Amniotic epithelial cell (primary cell): ENCODE results near the gene ZNF217.
"Not testable (repeated sequence)": the region's sequence is repeated elsewhere in the genome, so short reads cannot be mapped to it uniquely, and the experiment has no call there.

Source experiments
- DNase-seq: peaks from one replicate; pipeline ENCODE4 v3.0.0-alpha.2; 2010; ENCODE audit warnings: low read depth

The ZNF217 gene

DNA sequence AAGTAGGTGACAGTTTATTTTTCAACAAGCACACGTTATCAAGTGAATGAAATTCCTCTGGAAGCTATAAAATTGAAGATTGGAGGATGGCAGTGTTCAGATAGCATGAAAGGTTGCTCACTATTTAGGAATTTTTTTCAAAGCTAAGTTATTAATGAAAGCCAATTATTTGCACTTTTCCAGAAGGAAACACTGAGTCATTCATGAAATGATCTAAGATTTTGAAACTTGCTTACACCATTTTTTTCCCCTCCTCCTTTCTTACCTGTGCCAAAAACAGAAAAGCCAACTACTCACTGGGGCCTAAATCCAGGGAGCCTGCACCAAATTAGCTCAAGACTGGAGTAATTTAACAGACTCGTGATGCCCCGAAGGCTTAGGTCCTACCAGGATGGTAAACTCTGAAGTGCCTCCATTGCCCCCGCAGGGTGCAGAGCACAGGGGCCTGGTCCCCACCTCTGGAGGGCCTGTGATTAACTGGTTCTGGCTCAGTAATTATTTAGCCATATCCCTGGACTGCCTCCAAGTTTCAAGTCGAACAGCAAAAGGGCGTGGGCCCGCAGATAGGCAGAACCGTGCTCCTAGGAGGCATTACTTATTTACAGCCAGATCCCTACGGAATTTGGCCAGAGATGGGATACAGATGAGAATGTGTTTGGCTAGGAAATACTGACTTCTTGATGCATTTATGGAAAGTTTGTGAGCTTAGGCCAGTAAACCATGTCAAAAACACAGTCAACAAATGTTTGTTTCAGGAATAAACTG lies 28.0 kb upstream of the ZNF217 start:
- peak; percentile 91 for DNase-seq

GRCh38 chr20:53618490-53619000 lies 24.9 kb upstream of the ZNF217 start:
- DNase-seq, result not testable (repeated sequence)

DNA sequence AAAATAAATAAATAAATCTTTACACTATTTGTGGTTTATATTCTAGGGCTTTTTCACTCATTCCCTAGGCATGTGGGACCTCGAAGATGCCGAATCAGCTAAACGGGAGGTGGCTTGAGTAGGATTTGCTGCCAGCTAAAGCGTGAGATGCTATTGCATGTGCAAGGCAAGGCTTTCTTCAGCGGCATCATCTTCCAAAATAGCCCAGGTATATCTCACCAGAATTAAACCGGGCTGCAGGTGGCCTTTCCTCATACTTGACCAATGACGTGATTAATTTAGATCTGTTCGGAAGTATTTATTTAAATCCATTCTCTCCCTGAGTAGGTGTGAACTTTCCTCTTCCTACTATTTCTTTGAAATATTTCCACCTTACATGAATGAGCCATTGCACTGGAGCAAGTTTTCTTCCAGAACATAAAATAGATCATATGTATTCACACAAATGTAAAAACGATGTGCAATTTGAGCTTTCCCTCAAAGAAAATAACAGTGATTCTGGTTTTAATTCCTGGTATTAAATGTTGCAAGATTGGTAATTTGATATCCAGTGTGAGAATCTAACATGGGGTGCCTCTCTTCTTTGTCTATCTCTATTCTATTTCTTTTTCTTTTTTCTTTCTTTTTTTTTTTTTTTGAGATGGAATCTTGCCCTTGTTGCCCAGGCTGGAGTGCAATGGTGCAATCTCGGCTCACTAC lies 24.3 kb upstream of the ZNF217 start:
- DNase-seq, result no peak

GRCh38 chr20:53616489-53616888 lies 22.9 kb upstream of the ZNF217 start:
- not testable (repeated sequence) for DNase-seq

DNA sequence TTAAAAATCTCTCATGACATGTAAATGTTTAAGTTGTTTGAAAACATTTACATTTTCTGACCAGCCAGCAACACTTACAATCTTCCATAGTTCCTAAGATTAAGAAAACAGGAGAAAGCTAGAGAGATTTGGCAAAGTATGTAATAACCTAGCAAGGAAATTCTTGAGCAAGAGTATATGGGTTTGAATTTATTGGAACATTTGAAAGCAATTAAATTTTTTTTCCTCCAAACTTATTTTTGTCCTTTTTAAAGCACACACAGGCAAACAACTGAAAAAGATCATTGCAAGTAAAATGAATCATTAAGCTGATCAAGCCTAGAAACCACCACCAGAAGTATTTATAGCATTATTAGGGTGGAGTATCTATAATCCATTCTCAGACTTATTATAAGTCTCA lies 20.1 kb upstream of the ZNF217 start:
- DNase-seq, result no peak

GRCh38 chr20:53612289-53612688 lies 18.6 kb upstream of the ZNF217 start:
- peak; percentile 45 for DNase-seq

DNA sequence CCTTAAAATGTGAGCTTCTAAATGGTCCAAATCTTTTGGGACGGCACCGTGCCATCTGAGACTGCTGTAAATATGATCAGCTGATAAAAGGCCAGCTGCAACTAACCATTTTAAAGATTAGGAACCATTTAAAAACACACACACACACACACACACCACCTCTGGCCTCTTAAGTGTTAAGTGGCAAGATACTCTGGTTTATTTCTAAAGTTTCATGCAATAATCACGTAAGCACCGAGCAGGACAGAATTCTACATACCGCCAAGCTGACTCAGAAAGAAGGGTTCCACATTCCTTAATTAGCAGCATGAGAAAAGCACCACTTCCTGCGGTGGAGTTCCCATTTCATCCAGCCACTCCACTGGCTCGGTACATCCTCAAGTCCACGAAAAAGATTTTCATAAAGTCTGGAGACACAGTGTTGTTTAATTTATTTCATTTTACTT lies 17.8 kb upstream of the ZNF217 start:
- peak; percentile 99 for DNase-seq

- DNase-seq, result peak; percentile 74
These were observed 16.1 kb upstream of the ZNF217 start for GRCh38 chr20:53609491-53610445.

GRCh38 chr20:53608456-53609452 lies 15.1 kb upstream of the ZNF217 start:
- peak; percentile 69 for DNase-seq

GRCh38 chr20:53608071-53608455 lies 14.4 kb upstream of the ZNF217 start:
- no peak for DNase-seq

GRCh38 chr20:53606364-53606985 lies 12.8 kb upstream of the ZNF217 start:
- DNase-seq, result peak; percentile 90

DNA sequence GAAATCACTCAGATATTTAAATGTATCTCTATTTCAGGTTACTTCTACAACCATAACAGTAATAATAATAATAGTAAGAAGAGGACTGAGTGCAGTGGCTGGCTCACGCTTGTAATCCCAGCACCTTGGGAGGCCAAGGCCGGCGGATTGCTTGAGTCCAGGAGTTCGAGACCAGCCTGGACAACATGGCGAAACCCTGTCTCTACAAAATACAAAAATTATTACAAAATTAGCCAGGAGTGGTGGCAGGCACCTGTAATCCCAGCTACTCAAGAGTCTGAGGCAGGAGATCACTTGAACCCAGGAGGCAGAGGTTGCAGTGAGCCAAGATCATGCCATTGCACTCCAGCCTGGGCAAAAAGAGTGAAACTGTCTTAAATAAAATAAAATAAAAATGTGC lies 11.8 kb upstream of the ZNF217 start:
- DNase-seq, result not testable (repeated sequence)

DNA sequence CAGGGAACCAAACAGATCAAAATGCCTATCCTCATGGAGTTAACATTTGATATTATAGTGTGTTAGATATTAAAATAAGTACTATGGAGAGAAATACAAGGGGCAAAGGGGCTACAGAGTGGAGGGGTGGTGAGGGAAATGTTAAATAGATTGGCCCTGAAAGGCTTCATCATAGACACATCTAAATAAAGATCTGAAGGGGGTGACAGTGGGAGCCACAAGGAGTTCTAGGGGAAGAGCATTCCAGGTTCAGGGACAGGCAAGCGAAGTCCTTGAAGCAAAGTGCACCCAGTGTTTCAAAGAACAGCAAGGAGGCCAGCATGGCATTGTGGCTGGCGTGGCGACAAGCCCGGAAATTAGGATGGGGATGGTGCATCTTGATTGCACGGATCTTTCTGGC lies 11.2 kb upstream of the ZNF217 start:
- DNase-seq, result not testable (repeated sequence)

DNA sequence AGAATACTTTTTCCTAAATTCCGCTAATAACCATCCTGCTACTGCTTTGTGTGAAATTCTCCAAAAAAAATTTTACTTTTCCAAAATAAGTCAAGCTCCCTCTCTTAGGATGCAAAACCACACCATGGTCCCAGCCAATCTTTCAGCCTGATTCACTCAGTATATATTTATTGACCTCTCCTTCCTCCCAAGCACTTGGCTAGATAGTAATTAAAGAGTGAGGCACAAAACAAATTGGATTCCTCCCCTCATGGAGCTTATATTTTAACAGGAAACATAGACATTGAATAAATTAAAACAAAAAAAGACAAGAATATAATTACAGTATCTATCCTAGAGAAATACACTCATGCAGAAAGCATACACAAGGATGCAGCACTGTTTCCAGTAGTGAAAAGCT lies 9.0 kb upstream of the ZNF217 start:
- no peak for DNase-seq

DNA sequence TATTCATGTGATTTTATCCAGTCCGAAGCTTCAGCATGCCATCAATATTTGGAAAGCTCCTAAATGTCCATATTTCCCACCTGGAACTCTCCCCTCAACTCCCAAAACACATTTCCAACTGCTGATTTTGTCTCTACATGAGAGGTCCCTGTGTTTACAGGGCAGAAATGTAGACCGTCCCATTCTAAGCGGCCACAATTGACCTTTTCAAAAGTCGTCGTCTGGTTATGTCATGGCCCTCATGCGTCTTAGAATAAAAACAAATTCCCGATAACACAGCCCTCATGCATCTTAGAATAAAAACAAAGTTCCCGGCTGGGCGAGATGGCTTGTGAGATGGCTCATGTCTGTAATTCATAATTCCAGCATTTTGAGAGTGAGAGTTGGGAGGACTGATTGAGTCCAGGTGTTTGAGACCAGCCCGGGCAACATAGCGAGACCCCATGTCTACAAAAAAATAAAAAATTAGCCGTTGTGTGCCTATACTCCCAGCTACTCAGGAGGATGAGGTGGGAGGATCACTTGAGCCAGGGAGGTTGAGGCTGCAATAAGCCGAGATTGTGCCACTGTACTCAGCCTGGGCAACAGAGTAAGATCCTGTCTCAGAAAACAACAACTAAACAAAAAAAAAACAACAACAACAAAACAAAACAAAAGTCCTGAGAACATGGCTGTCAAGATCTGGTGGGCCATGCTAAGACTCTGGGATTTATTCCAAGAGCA lies 6.4 kb upstream of the ZNF217 start:
- no peak for DNase-seq

DNA sequence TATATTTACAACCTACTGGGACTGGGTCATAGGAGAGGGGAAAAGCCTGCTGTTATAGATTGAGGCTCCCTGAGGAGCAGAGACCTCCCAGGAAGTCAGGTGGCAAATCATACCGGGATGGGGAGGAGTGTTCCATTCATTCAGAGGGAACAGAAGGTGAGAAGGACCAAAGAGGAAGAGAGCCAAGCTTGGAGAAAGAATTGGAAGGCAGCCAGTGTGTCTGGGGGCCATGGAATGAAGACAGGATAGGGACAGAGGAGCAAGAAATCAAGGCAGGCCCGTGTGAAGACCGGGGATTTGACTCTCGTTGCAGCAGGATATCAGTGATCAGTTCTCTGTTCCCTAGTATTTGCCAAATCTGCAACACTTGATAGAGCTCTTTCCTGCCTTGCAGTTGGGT lies 5.7 kb upstream of the ZNF217 start:
- no peak for DNase-seq

- no peak for DNase-seq
These were observed 5.4 kb upstream of the ZNF217 start for GRCh38 chr20:53599044-53599362.

GRCh38 chr20:53598140-53599043 lies 4.8 kb upstream of the ZNF217 start:
- DNase-seq, result no peak
